T-helper 2 cell (primary cell): ENCODE results near the gene CEACAM18.
A peak's percentile ranks its signal among the peaks of the same experiment; 100 is the strongest.
"Not testable (repeated sequence)": the region's sequence is repeated elsewhere in the genome, so short reads cannot be mapped to it uniquely, and the experiment has no call there.

Experiments
- DNase-seq, 5 experiments: peaks; one replicate each; pipeline versions ENCODE4 v3.0.0 to v3.0.0-alpha.2; 2012 to 2022
- total RNA-seq, 2 donors: gene quantifications; one replicate each; lab custom pipeline; 2026; lab: John Stamatoyannopoulos, UW

Gene CEACAM18
- 0 reads per million in 2 donors for total RNA-seq

DNA sequence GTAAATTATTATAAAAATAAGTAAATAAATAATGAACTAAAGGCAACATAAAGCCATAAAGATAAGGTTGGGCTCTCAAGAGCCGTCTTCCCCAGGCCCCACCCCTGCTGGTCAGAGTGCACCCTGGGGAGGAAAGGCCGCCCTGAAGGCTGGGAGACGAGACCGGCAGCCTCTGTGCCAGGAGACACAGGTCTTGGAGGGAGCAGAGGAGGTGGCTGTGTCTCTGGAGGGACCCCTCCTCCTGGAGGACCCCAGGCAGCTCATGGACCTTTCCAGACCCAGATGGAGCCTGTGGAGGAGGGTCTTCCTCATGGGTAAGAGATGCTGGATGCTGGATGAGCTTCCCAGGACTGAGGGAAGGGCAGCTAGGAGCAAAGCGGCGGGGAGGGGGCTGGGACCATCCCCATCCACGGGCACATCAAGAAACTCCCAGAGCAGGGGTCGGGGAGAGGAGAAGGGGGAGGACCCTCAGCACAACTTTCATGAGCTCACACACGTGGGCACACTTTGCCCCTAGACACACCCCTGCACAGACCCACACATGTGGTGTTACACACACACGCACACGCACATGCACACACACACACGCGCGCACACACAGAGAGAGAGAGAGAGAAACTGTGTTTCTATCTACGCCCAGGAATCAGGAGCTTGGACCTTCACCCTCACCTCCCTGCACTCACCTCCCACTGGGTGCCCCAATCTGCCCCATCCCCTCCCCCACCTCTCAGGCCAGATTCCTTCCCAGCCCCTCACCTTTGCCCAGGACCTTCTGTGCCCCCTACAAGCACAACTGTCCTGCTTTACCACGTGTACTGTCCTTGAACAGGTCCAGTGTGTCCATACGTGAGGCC, at the start of gene CEACAM18:
TSS of gene CEACAM18 (plus strand) at position 159 of the 854 bp plus-strand sequence.
- no peak for DNase-seq

DNA sequence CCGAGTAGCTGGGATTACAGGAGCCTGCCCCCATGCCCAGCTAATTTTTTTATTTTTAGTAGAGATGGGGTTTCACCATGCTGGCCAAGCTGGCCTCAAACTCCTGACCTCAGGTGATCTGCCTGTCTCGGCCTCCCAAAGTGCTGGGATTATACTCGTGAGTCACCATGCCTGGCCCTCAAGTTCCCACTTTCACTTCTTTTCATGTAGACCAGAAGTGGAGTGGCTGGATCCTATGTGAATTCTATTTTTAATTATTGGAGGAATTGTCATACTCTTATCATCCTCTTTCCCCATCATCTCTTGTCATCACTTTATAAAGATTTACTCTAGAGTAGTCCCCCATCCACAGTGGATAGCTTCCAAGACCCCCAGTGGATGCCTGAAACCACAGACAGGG, 48.1 kb upstream of the CEACAM18 start:
- no peak for DNase-seq

DNA sequence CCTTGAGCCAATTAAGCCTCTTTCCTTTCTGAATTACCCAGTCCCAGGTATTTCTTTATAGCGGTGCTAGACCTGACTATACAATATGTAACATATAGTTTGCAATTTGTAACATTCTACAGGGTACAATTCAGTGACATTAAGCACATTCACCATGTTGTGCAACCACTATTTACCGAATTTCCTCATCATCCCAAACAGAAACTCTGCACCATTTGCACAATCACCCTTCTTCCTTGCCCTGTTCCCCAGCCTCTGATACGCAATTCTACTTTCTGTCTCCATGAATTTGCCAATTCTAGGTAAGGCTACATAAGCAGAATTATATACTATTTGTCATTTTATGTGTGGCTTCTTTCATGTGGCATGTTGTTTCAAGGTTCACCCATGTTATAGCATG, 47.2 kb upstream of the CEACAM18 start:
- no peak for DNase-seq

DNA sequence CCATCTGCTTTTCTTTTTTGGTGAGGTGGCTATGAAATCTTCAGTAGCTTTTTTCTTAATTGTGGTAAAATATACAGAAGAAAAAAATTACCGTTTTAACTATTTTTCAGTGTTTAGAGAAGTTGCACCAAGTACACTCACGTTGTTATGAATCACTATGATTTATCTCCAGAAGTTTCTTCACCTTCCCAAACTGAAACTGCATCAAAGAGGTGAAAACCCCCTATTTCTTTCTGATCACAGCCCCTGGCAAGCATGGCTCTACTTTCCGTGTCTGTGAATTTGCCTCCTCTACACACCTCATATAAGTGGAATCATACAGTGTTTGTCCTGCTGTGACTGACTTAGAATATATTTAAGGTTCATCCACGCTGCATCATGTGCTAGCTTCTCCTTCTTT, 45.3 kb upstream of the CEACAM18 start:
- DNase-seq, result no peak

DNA sequence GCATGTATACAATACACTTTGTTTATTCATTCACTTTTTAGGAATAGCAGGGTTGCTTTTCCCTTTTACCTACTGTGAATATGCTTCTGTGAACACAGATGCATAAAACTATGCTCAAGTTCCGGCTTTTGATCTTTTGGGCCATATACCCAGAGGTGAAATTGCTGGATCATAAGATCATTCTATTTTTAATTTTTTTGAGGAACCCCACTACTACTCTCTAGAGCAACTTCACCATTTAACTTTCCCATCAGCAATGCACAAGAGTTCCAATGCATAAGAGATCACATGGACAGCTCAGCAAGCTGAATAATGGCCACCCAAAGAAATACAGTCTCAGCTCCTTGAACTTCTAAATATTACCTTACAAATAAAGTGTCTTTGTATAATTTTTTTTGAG, 43.9 kb upstream of the CEACAM18 start:
- DNase-seq, result no peak

DNA sequence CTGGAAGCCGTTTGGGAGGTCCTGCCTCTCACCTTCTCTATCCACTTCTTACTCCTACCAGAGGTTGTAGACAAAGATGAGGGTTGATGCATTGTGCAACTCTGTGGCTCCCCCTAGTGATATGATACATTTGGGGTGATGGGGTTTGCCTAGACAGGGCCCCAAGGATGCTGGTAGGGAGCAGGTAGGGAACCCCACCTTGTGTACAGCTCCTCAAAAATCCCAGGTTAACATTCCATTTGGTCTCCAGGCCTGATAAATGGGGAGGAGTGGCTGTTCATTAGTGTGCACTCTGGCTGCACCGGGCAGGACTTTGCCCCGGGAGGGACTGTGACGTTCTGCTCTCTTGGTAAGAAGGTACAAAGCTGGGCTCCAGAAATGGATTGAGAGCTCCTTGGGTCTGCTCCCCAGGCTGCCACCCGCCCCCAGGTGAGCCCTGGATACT, 39.3 kb upstream of the CEACAM18 start:
- peak in 2 of 5 experiments; percentile 25 to 72 for DNase-seq

DNA sequence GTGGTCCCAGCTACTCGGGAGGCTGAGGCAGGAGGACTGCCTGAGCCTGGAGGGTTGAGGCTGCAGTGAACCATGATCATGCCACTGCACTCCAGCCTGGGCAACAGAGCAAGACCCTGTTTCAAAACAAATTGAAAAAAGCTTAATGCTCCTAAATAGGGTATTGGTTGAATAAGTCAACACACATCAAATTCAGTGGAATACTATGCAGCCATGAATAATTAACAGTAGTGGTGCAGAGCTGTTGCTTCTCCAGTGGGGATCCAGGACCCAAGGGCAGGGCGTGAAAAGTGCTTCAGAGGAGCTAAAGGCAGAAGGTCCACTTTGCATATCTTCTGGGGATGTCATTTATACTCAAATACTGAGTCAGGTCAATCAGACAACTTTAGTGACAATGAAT, 38.3 kb upstream of the CEACAM18 start:
- DNase-seq, result no peak

DNA sequence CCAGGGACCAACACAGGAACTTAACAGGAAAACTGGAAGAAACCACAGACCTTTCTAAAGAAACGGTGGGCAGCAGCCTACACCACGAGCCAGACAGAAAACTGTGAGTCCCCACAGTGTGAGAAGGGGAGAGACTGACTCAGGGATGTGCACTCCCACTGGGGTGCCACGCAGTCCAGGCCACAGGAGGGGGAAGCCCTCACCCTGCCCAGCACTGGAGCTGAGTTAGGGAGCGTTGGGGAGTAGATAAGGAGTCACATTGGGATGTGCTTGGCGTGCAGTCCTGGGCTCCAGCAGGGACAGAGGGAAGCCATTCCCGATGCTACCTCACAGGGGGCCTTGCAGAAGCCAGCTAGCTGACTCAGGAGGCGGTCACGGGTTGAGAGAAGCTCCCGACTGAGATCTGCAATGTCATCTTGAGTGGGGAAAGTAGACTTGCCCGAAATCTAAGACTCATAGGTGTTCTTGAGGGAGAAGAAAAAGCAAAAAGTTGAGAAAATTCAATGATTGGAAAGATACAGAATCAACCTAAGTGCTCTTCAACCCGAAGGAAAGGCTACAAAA, 37.4 kb upstream of the CEACAM18 start:
- DNase-seq, result peak in 2 of 5 experiments; percentile 46 to 51

DNA sequence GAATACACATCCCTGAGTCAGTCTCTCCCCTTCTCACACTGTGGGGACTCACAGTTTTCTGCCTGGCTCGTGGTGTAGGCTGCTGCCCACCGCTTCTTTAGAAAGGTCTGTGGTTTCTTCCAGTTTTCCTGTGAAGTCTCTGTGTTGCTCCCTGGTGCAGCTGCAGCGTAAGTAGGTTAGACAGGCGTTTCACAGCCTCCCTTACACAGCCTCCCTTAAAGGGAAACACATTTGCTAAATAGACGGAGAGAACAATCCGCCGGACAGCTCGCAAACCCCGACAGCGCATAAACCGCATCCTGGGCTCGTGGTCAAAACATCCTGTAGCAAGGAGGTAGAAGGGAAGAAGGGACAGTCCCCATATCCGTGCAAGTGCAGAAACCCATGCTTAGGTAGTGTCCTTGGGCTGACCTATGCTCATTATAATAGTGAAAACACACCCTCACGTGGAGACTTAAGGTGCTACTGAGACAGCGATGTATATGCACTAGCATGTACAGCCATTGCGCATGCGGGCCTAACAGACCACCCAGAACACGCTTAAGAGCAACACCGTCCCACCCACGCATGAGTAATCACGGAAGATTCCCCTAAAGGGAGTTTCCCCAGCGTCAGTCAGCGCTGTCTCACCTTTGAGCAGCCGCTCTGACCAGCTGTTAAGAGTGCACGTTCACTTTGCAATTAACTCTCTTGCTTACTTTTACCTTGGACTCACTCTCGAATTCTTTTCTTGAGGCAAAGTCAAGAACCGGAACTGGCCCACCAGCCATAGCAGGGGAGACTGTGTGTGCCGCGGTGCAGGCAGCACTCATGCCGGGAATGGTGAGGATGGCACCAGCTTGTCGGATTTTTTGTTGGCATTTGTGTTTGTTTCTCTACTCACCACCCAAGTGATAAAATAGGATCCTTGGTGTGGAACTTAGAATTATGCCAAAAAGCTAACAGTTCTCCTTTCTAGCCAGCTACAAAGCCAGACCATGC, 36.6 kb upstream of the CEACAM18 start:
- DNase-seq, result peak; percentile 25 to 100 (median 73)

DNA sequence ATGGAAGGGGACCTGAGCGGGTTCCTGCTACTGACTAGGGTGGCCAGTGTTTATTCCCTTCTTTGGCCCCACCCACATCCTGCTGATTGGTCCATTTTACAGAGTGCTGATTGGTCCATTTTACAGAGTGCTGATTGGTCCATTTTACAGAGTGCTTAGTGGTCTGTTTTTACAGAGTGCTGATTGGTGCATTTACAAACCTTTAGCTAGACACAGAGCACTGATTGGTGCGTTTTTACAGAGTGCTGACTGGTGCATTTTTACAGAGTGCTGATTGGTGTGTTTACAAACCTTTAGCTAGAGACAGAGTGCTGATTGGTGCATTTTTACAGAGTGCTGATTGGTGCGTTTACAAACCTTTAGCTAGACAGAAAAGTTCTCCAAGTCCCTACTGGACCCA, 30.8 kb upstream of the CEACAM18 start:
- not testable (repeated sequence) for DNase-seq

DNA sequence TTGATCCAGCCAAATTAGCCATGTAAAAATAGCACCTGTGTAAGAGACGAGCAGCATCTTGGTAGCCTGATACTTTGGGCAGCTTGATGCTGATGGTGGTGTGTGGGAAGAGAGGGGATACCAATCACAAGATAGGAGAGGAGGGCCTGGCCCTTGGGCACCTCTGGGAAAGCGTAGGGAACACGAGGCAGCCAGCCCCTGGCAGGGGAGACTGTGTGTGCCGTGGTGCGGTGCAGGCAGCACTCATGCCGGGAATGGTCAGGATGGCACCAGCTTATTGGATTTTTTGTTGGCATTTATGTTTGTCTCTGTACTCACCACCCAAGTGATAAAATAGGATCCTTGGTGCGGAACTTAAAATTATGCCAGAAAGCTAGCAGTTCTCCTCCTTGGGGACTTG, 30.3 kb upstream of the CEACAM18 start:
- DNase-seq, result no peak

DNA sequence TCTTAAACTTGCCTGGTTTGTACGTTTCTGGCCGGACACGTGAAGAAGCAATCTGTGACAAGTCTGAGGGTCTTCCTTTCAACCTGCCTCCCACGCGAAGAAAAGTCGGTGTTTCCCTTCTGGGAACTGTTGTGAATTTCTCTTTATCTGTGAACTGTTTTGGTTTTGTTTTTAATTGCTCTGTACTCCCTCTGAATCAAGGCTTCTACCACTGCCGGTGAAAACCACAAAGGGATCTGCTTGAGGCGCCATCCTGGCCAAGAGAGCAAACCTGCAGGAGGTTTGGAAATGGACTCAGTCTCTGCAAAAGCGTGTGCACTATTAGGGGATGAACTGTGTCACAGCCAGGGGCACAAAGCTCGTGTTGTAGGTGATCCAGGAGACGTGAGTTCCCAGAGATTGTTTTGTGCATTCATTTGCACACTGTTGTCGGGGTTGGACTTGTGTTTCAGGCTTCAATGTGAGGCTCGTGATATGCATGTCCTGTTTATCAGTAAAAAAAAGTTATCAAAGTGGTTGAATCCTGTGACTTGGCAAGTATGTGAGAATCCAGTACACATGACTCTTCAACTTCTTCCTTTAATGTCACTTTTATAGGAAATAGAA, 29.8 kb upstream of the CEACAM18 start:
- peak in 2 of 5 experiments; percentile 10 to 83 for DNase-seq

DNA sequence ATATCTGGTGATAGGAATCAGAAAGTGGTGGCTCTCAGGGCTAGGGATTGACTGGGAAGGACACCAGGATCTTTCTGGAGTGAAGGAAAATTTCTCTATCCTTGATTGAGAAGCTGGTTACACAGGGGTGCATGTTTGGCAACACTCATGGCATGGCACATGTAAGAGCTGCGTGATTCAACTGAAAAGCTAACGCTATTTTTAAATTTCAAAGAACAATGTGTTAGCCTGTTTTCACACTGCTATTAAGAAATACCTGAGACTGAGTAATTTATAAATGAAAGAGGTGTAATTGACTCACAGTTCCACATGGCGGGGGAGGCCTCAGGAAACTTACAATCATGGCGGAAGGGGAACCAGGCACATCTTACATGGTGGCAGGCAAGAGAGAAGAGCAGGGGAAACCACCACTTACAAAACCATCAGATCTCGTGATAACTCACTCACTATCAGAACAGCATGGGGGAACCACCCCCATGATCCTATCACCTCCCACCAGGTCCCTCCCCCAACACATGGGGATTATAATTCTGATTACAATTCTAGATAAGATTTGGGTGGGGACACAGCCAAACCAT, 27.5 kb upstream of the CEACAM18 start:
- DNase-seq, result peak in 2 of 5 experiments; percentile 17 to 69

DNA sequence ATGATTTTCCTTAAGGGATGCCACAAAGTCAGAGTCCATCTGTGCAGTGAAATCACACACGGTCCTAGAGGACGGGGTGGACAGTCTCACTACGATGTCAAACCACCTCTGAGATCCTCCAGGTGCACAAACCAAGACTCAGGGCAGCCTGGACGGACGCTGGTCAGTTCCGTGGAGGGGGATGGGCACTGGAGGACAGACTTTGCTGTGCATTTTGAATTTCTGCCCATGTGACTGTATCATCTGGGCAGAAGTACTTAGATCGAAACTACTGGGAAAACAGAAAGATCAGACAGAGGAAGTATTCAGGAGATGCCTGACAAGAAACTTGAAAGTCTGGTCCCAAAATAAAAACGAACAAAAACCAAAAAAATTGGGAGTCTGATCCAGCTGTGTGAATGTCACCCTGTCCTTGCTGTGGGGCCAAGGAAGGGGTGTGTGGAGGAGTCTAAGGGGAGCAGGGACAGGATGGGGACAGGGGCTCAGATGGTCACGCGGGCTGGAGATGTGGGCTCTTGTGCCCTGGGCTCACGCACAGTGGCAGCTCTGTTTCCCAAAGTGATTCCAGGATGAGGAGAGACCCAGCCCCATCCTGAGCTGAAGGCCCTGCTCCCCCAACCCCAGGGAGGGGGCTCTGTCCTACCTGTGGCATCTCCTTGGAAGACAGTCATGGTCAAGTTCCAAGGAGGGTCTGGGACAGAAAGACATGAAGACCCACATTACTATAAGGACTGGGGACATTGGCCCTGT, 21.6 kb upstream of the CEACAM18 start:
- no peak for DNase-seq

DNA sequence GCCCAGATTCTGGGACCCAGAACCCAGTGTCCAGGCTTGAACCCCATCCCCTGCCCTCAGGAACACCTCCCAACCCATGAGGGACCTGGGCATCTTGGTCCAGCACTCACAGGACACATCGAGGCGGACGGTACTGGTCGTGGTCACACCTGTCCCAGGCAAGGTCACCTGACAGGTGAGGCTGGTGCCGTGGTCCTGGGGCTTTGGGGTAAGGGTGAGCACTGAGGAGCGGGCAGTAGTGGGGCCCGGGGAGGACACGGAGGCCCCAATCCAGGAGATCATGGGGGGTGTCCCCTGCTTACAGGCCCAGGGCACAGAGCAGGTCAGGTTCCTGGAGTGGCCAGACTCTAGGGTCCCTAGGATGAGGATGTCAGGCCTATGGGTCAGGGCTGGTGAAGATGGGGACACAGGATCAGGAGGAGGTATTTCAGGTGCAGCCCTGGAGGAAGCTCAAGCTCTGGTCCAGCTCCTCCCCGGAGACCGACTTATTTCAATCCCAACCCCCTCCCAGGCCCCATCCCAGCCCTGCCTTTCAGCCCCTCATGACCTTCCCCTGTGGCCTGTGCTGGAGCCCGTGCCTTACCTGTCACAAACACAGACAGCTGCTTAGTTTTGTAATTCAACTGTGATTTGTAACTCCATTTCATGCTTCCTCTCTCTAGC, 20.9 kb upstream of the CEACAM18 start:
- DNase-seq, result no peak

DNA sequence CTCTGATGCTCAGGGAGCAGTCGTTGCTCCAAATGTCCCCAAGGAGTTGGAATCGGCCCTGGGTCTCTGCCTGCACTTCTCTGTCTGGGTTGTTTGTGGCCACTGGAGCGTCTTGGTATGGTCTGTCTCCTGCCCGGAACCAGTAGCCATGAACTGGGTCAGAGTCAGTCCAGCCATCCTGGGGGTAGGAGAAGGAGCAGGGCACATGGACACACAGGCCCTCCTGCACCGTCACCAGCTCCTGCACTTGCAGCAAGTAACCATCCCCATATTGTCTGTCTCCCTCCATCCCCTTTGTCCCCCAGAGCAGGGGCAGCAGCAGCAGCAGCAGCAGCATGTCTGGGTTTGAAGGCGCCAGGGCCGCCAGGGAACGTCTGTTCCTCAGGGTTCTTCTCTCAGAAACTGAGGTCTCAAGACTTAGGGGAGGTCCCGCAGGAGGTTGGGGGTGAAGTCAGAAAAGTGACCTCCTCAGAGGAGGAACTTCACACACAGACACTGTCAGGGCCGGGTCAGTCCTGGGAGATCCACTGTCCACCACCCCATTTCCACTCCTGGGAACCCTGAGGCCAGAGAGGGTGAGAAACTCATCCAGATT, 20.2 kb upstream of the CEACAM18 start, which contains the start of gene SIGLEC8:
TSS of gene SIGLEC8 (minus strand) at position 404 of the 595 bp plus-strand sequence. CDS start at position 337, 67 bp downstream.
- no peak for DNase-seq

DNA sequence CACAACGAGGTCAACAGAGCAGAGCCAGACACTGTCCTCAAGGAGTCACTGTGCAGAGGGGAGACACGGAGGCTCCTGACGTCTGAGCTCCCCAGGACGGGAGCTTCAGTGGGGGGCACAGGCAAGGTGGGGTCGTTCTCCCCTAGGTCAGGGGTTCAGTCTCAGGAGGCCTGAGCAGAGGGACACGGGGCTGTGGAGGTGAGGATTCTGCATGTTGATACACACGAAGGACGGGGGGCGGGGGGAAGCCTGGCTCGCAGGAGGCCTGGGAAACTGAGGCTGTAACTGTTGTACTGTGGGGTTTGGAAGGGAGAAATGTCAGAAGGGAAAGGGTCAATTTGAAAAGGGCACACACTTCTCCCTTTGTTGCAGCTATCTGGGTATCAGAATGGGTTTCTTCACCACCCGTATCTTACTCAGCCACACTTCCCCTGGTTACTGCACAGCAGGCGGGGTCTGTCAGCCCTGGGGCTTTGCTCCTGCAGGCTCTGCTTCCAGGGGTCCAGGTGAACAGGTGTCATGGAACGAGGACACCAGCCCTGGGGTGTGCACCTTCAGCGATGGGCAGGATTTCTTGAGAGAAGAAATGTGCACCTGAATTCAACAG, 19.3 kb upstream of the CEACAM18 start:
- no peak for DNase-seq

DNA sequence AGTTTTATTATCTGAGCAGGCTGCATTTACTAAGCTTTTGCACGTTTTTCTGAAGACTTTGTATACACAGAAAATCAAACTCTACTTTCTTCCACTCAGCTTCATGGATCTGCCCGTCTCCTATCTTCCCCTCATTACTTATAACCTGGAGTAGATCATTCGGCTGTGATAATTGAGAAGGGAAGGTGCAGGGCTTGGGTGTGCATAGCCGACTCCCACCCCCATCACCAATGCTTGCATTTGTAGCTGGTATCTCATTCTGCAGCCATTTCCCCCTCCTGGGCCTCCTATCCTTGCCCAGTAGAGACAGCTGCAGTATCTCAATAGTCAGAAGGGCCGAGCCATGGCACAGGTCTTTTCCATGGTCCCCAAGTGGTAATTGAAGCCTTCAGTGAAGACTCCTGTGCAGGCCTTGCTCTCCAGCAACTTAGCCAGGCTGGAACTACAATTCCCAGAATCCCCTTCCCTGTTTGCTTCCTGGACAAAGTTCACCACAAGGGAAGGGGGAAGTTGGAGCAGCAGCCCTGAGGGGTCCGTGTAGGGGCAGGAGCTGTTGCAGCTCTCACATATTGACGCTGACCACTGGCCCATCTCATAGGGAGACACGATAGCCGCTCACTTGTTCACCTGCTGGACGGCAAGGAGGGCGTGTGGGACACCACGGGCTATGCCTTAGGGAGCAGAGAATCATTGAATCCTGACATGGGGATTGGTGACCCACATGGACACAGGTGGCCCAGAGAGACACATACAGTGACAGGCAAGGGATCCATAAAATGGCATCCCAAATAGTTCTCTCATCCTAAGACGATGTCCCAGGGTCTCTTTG, 18.0 kb upstream of the CEACAM18 start:
- DNase-seq, result peak in 1 of 5 experiments; percentile 30

DNA sequence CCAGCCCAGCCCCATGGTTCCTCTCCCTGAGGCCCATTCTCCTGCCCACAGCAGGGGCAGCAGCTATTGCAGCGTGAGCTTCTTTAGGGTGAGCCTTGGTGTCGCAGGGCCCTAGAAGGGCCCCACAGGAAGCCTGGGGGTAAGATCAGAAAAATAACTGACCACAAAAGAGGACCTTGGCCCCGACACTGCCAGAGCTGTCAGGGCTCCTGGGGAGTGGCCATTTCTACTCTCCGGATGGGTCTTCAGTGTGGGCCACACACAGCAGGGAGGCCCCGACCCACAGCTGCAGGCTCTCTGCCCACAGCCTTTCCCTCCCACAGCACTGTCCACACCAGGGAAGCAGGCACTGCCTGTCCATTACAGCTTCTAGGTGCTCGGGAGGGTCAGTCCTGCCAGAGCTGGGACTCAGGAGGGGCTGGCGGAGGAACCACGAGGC, 16.6 kb upstream of the CEACAM18 start:
- DNase-seq, result no peak
